ENCODE data around the gene FMO3. TPM values are rescaled to one million over a fixed set of nuclear protein-coding genes. Genes with fewer than 3 reads are reported as not detected.

Gene FMO3
- polyA plus RNA-seq, 10 donors = 0.09 to 0.41 (median 0.22) TPM; not detected in 2

- no peak for DNase-seq
These were observed 24.7 kb downstream of the FMO3 start for GRCh38 chr1:171115280-171115897.

- DNase-seq = no peak
These were observed 26.0 kb downstream of the FMO3 start for GRCh38 chr1:171116676-171117075.

GRCh38 chr1:171117085-171117484 is 26.4 kb downstream of the FMO3 start:
- DNase-seq = no peak

DNA sequence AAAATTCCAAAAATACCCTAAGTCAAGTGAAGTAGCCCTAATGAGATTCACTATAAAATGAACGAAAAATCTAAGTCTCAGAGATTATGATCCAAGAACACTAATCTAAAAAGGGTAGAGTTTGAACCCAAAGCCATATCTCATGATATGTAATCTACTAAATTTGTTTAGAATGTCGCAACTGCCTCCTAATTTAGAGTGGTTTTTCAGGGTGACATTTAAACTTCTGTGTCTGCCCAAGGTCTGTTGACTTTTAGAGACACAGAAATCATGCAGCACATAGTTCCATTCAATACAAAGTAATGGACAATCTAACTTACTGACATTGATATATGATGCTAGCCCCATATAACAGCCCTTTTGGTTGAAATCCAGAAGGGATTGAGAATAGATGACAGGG is 28.9 kb downstream of the FMO3 start:
- no peak for DNase-seq

GRCh38 chr1:171122299-171122698 is 31.6 kb downstream of the FMO3 start:
- no peak for DNase-seq

- no peak for DNase-seq
These were observed 32.2 kb downstream of the FMO3 start for GRCh38 chr1:171122893-171123292.

DNA sequence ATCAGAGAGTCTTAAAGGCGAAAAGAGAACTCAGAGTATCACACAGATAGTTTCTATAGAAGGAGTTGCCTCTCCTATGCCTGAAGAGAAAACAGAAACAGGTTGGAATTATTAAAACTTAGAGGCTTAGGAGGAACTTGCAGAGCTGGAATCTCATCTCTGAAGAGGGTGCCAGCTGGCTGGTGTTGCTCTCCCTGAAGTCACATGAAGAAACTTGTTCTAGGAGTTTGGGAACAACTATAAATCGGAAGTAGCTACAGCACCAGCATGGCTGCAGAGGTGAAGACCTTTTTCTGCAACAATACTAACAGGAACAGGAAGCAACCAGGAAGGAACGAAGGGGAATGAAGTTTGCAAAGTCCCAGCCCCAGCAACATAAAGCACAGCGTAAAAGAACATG is 35.8 kb downstream of the FMO3 start:
- DNase-seq = peak; percentile 39 to 82 (median 62)

GRCh38 chr1:171127099-171127498 is 36.4 kb downstream of the FMO3 start:
- DNase-seq = peak in 1 of 3 donors; percentile 70

DNA sequence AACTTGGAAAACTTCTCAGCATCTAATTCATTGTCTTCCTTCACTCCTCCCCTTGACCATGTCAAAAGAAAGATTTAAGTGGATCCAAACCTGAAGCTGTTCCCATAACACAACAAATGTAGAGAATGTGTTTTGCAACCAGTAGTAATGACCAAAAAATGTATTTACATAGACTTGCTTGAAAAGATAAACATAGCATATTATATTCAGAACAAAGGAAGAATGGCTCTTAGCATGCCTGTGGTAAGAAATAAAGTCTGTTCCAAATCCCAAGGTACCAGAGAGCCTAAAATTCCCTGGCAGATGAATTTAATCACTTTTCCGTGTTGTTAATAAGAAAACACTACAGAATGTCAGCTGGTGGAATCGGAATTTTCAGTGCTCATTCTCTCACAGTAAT is 36.8 kb downstream of the FMO3 start:
- peak in 2 of 3 donors; percentile 34 to 75 for DNase-seq

DNA sequence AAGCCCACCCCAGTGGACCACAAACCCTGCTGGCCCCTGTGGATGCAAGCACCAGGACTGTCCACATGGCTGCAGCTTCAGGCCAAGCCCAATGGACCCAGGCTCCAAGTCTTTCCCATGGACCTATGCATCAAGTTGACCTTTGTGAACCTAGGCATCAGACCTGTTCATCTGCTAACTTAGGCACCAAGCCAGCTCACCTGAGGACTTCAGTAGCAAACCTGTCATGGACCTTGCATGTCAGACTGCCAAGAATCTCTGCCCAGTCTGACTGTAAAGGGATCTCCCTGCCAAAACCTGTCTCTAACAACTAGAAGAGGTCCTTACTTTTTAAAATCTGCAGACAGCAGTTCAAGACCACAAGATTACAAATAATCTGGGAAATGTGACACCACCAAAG is 37.8 kb downstream of the FMO3 start:
- DNase-seq = no peak

GRCh38 chr1:171134204-171134923 is 43.7 kb downstream of the FMO3 start:
- DNase-seq = no peak

- no peak for DNase-seq
These were observed 46.9 kb downstream of the FMO3 start for GRCh38 chr1:171137580-171137979.

GRCh38 chr1:171138980-171139379 is 48.3 kb downstream of the FMO3 start:
- DNase-seq = peak; percentile 45 to 83 (median 57)

DNA sequence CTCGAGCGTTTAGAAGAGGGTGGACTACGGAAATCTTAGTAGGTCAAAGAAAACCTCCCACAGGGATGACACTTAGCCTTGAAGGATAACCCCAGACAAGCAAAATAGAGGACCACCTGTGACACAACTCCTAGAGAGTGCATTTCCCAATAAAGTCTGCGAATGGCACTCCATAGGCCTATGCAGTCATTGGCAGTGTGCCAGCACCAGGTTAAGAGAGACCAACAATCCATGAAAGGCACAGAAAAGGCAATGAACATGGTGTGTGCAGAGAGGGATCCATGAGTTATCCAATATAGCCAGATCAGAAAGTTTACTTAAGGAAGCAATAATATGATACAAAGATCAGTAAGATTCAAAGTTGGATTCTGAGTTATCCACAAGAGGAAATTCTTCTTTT is 49.2 kb downstream of the FMO3 start:
- no peak for DNase-seq

GRCh38 chr1:171140401-171140800 is 49.7 kb downstream of the FMO3 start:
- peak; percentile 29 to 74 (median 34) for DNase-seq

GRCh38 chr1:171140956-171141687 is 50.4 kb downstream of the FMO3 start:
- peak in 1 of 3 donors; percentile 33 for DNase-seq

DNA sequence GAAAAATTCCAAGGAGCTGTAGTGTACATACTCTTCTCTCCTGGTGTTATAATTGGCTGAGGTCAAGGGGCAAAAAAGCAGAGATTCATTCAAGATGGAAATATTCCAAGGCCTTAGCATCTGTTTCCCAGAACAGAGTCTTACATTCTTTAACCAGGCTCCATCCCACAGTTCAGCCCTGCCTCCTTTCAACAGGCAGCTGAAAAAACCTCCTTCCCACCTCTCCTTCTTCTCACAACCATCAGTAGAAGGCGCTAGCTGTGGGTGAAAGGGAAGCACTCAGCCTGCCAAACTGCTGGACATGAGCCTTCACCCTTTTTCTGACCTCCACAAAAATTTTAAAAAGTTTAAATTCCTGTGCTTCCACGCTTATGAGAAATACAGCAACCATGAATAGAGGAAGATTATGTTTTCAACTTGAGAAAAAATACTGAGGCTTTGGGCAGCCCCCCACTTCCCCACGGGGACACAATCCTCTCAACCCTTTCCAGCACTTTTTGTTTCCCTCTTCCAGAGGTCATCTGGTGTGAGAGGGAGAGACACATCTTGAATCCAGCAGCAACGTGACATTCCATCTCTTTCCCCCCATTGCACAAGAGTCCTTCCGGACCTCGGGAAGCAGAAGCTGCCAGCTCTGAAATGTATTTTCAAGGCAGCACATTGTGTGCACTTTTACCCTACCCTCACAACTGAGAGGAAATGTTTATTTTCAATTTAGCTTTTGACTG is 51.1 kb downstream of the FMO3 start:
- peak; percentile 90 to 96 (median 95) for DNase-seq

DNA sequence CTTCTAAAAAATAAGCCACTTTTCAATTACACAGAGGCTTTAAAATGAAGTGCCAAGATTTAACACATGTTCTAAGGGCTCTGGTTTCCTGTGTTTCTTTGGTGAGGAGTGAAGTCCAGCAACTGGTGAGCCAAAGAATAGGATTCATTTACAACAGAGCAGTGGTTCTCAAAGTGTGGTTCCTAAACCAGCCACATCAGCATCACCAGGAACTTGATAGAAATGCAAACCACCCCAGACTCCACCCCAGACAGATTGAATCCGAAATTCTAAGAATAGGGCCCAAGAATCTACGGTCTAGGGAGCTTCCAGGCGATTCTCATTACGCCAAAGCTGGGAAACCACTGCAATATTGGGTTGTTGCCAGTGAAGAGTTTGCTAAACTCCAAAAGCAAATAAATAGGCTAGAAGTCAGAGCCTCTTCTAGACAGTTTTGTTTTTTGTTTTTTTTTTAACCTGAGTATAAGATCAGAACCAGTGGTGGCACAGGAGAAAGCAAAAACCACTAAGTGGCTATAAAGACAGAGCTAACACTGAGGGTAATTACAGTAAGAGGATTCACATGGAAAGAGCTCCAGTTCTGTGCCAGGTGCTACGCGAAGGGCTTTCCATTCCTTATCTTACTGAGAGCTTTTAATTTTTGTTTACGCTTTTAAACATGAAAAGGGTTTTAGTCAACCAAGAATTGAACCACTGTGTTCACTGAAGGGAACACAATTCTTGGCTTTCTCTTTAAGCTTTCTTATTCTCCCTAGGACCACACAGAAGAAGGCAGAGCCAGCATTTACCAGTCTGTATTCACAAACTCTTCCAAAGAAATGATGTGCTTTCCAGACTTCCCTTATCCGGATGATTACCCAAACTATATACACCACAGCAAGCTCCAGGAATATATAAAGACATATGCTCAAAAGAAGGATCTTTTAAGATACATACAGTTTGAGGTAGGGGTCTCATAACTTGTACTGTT is 52.0 kb downstream of the FMO3 start:
- peak; percentile 79 to 92 (median 86) for DNase-seq

DNA sequence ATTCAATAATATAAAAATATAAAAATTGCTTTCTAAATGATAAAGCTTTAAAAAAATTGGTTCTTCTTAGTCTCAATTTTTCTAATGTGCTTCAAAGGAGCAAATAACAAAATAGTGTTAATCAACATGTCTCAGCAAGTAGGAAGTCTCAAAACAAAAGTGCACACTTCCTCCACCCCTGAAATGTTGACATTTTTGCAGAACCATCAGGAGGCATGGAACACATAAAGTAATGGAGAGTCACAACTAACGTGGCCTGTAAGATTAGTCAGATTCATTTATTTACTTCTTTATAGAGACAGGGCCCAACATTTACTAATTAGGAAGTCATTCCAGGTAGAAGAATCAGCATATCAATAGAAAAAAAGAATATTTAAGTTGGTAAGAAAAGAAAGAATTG is 59.5 kb downstream of the FMO3 start:
- DNase-seq = no peak

- DNase-seq = no peak
These were observed 61.8 kb downstream of the FMO3 start for GRCh38 chr1:171152549-171152948.

GRCh38 chr1:171155484-171155883 is 64.8 kb downstream of the FMO3 start:
- DNase-seq = no peak

Measured in muscle of back (tissue), 11 donors.